Measurements from ENCODE around the gene CYP2B6.
"Not testable (repeated sequence)": the region's sequence is repeated elsewhere in the genome, so short reads cannot be mapped to it uniquely, and the experiment has no call there.

CYP2B6 gene

GRCh38 chr19:41039806-41040205 lies 48.7 kb downstream of the CYP2B6 start:
- no peak for DNase-seq

DNA sequence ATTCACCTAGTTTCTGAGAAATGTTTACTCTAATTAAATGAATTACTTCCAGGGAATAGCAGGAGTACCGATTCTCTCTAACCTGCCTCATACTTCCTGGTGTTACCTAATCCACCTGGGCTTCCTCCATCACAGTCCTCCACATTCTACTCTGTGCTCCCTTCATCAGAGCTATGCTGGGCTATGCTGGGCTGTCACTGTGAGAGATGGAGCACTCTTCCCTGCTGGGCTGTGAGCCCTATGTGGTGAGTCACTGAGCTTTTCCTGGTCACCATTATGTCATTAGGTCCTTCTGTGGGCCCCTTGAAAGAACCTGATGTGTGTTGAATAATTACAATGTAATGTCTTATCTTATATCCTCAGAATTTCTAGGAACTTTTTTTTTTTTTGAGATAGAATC lies 54.0 kb downstream of the CYP2B6 start:
- DNase-seq = not testable (repeated sequence)

- no peak for DNase-seq
Measured at GRCh38 chr19:41050426-41050825, 59.3 kb downstream of the CYP2B6 start.

DNA sequence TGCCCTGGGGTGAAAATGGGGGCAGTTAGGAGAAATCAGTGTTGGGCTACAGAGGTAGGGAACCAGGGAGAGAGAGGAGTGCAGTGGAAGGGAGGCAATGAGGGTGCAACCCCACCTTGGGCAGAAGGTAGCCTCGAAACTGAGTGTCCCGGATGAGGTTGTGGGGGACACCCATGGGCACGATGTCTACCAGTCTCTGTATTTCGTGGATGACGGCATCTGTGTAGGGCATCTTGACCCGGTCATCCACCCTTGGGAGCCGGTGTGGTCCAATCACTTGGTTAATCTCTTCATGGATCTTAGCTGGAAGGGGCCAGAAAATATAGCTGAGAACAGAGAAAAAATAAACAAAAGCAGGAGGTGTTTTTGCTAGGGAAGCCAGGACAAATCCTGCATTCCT lies 61.1 kb downstream of the CYP2B6 start:
- DNase-seq = not testable (repeated sequence)

DNA sequence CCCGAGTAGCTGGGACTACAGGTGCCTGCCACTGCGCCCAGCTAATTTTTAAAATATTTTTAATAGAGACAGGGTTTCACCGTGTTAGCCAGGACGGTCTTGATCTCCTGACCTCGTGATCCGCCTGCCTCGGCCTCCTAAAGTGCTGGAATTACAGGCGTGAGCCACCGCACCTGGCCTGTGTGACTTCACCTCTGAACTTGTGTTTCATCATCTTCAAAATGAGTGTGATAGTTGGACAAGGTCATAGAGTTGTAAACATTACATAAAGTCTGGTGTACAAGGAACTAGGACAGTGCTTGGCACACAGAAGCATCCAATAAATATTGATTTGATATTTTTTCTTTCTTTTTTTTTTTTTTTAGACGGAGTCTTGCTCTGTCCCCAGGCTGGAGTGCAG lies 62.2 kb downstream of the CYP2B6 start:
- DNase-seq = not testable (repeated sequence)

GRCh38 chr19:41064974-41065569 lies 74.0 kb downstream of the CYP2B6 start:
- no peak for DNase-seq

Data from activated CD4-positive, alpha-beta T cell treated with anti-CD3 and anti-CD28 coated beads, Interleukin-2, amount 50 U/mL, for 4 hours (primary cell).